HFFc6 (cell line): ENCODE data around the gene KCTD11. TPM values are rescaled to one million over a fixed set of nuclear protein-coding genes. Genes with fewer than 3 reads are reported as not detected.
A peak's percentile ranks its signal among the peaks of the same experiment; 100 is the strongest.

ENCODE experiments used
- DNase-seq: peaks from one replicate; pipeline ENCODE4 v3.0.0-alpha.2; 2018
- H3K27ac Mint-ChIP-seq: 2 replicates; pipeline ENCODE4 v1.8.0; 2020; ENCODE audit warnings: mild to moderate bottlenecking, mixed read lengths
- H3K27me3 Mint-ChIP-seq: 2 replicates; pipeline ENCODE4 v1.8.0; 2021; ENCODE audit warnings: mild to moderate bottlenecking, moderate library complexity, mixed read lengths; ENCODE audit not compliant: insufficient read depth
- H3K36me3 Mint-ChIP-seq: 2 replicates; pipeline ENCODE4 v1.8.0; 2021; ENCODE audit warnings: low read depth, mixed read lengths
- H3K4me1 Mint-ChIP-seq: 2 replicates; pipeline ENCODE4 v1.8.0; 2020; ENCODE audit warnings: low read depth, mixed read lengths
- H3K4me3 Mint-ChIP-seq: 2 replicates; pipeline ENCODE4 v1.8.0; 2020; ENCODE audit warnings: mild to moderate bottlenecking, moderate library complexity, mixed read lengths
- H3K9me3 Mint-ChIP-seq: 2 replicates; pipeline ENCODE4 v1.8.0; 2020; ENCODE audit warnings: mild to moderate bottlenecking, mixed read lengths
- long read RNA-seq: library from polyadenylated mRNA; unstranded; transcript quantifications from one replicate; pipeline ENCODE4 v2.0.0, GENCODE V29; 2019
- total RNA-seq, 6 experiments: library from RNA; stranded (reverse); fragmentation: NEBNext Ultra II Directional; extraction: Animal tissue kit (Norgen Biotek cat#: 25700); gene quantifications; 2 replicates in 1 of 6; 3 replicates in 5 of 6; pipeline ENCODE4 v1.2.3, GENCODE V29; 2021
- TF ChIP-seq, protein P1 (sequence below): fragments of 200-600 bp; sonication (generic); IDR thresholded peaks from 2 replicates; pipeline ENCODE4 v1.5.0; 2021; ENCODE audit warnings: antibody characterized with exemption, mild to moderate bottlenecking

KCTD11 gene
- 10 to 100 TPM; 11.2 to 14.5 (median 12.6) TPM for total RNA-seq
- long read RNA-seq, transcript KCTD11-201 (1 exons, 2,783 nt), result major isoform, 6 of 7 reads
- long read RNA-seq, partial matches to known transcripts, result 0 of 7 reads
- long read RNA-seq, other reads (novel, unspliced or antisense), result 0 of 7 reads

DNA sequence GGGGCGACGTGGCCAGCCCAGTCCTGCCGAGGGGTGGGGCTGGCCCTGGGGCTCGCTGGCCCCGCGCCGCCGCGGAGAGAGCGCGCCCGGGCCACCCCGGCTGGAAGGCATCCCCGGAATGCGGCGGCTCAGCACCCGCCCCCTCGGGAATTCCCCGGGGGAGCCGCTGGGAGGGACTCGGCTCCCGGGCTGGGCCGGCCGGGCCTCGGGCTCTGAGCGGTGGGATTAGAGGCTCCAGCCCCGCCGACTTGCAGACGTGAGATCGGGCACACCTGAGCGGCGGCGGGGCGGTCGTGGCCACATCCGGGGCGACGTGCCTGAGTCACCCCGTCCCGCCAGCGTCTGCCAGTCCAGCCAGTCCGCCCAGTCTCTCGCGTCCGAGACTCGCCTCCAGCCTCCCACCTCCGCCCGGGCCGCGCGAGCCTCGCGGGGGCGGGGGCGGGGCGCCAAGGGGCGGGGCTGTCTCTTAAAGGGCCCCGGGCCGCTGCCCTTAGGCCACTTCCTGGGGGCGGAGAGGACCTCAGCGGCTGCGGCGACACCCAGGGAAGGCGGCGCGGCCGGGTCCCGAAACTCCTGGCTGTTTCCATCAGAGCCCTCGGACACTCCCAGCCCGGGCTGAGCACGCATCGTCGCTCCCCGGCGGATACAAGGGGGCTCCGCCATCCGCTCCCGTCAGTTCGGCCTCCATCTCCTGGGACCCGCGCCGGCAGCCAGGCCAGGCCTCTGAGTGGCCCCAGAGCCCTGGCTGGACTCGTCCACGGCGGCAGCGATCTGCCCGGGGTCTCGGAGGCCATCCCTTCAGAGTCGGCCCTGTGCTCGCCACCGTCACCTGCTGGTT, at the start of gene KCTD11:
TSS of gene KCTD11 (plus strand) at position 498 of the 838 bp plus-strand sequence.
- Mint-ChIP-seq H3K27ac (peak within 1 kb of the TSS; percentile 97), H3K4me1 (peaks cover 53% of the 10 kb centered on the region), H3K4me3 (peak within 1 kb of the TSS; percentile 93), H3K27me3 (peaks cover 2% of the 10 kb centered on the region; the same call in 1 of the 2 replicates), H3K36me3 (no peaks in the 10 kb centered on the region), H3K9me3 (no peaks in the 10 kb centered on the region)
- peak; percentile 91 for DNase-seq
- TF ChIP-seq, protein P1, sequence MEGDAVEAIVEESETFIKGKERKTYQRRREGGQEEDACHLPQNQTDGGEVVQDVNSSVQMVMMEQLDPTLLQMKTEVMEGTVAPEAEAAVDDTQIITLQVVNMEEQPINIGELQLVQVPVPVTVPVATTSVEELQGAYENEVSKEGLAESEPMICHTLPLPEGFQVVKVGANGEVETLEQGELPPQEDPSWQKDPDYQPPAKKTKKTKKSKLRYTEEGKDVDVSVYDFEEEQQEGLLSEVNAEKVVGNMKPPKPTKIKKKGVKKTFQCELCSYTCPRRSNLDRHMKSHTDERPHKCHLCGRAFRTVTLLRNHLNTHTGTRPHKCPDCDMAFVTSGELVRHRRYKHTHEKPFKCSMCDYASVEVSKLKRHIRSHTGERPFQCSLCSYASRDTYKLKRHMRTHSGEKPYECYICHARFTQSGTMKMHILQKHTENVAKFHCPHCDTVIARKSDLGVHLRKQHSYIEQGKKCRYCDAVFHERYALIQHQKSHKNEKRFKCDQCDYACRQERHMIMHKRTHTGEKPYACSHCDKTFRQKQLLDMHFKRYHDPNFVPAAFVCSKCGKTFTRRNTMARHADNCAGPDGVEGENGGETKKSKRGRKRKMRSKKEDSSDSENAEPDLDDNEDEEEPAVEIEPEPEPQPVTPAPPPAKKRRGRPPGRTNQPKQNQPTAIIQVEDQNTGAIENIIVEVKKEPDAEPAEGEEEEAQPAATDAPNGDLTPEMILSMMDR, result peak; percentile 83; the same call in 1 of the 2 replicates

DNA sequence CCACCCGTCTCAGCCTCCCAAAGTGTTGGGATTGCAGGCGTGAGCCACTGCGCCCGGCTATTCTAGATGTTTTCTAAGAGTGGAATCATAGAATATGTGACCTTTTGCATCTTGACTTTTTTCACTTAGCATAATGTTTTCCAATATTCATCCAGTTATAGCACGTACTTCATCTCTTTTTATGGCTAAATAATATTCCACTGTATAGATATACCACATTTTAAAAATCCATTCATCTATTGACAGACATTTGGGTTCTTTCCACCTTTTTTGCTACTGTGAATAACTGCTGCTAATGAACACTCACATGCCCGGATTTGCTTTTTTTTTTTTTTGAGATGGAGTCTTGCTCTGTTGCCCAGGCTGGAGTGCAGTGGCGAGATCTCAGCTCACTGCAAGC, 47.8 kb upstream of the KCTD11 start:
- Mint-ChIP-seq H3K9me3 (no peaks in the 10 kb centered on the region), H3K36me3 (peaks cover 8% of the 10 kb centered on the region), H3K27ac (no peak overlapping the region), H3K4me1 (peaks cover 9% of the 10 kb centered on the region), H3K27me3 (peaks cover 18% of the 10 kb centered on the region), H3K4me3 (no peak overlapping the region)
- TF ChIP-seq, protein P1, result no peak
- DNase-seq, result no peak

DNA sequence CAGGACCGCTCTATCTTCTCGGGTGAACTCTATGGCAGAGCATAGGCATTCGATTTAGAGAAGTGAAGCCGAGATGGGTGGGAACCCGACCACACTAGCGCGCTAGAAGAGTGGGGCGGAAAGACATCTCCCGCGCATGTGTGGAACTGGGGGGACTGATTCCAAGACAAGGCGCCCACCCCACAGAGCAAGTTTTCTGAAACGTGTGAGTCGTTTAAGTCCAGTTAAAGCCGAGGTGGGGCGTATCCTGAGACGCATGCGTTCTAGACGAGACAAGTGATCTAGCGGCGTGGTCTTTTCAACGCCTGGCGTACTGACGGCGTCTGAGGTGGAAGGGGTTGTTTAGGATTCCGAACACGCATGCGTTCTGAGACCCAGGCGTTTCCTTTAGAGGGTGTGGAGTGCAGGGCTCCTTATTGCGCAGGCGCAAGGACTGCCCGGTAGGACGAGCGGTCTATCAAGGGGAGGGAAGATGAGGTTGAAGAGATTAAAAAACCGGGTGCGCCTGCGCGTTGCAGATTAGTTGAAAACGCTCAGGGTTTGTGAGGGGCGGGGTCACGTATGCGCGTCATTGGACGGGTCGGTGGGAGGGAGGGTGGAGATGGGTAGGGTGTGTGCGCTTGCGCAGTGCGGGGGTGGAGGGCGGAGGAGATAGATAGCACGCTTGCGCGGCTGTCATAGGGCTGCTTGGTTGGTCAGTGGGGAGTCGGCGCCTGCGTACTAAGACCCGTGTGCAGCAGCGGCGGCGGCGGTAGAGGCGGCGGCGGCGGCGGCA, 44.9 kb upstream of the KCTD11 start, which contains the start of gene EIF5A:
TSS of gene EIF5A (plus strand) at position 718 of the 775 bp plus-strand sequence. CDS start 2,008 bp downstream, outside the sequence.
- H3K9me3 Mint-ChIP-seq, result no peaks in the 10 kb centered on the region
- TF ChIP-seq, protein P1, result no peak
- peaks cover 36% of the 10 kb centered on the region for H3K4me1 Mint-ChIP-seq
- peaks cover 33% of the 10 kb centered on the region for H3K36me3 Mint-ChIP-seq
- H3K27ac Mint-ChIP-seq, result peak within 1 kb of the TSS; percentile 99
- peak within 1 kb of the TSS; percentile 94 for H3K4me3 Mint-ChIP-seq
- H3K27me3 Mint-ChIP-seq, result peaks cover 10% of the 10 kb centered on the region
- DNase-seq, result peak; percentile 100

DNA sequence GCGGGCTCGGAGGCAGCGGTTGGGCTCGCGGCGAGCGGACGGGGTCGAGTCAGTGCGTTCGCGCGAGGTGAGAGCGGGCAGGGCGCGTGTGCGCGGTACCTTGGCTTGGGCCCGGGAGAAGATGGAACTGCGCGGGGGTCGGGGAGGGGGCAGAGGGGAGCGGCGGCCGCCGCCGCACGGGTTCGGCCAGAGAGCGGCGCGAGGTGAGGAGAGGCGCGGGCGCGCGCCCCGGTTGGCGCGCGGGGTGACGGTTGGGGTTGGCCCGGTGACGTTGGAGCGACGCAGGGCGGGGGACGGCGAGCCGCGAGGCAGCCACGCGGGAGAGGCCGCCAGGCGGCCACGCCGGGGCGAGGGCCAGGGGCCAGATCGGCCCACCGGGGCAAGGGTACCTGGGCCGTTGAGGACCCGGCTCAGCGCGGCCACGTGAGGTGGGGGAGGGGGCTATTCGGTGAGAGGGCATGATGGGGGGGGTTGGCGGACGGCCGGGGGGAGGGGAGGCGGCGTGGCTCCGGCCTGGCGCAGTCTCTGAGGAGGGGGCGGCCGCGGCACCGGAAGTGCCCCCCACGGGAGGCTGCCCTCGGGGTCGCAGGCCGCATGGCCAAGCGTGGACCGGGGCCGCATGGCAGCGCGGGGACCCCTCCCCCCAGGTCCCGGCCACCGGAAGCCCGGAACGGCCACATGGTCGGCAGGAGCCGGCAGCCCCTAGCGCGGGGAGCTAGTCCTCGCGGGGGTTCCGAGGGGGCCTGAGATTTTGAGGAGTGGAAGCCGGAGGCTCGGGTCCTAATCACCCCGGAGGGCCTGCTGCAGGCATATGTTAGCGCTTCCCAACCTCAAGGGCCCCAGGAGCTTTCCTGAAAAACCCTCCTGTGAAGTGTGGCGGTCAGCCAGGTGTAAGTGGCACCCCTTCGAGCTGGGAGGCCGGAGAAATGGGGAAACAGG, 44.0 kb upstream of the KCTD11 start:
- H3K4me3 Mint-ChIP-seq, result peak overlapping the region; percentile 94
- TF ChIP-seq, protein P1, result peak; percentile 36
- peaks cover 43% of the 10 kb centered on the region for H3K4me1 Mint-ChIP-seq
- no peak for DNase-seq
- peak overlapping the region; percentile 99 for H3K27ac Mint-ChIP-seq
- H3K27me3 Mint-ChIP-seq, result peaks cover 12% of the 10 kb centered on the region
- no peaks in the 10 kb centered on the region for H3K9me3 Mint-ChIP-seq
- peaks cover 41% of the 10 kb centered on the region for H3K36me3 Mint-ChIP-seq
